Adipocyte (in vitro differentiated cells): ENCODE data around the gene GRIK4.
"Not testable (repeated sequence)": the region's sequence is repeated elsewhere in the genome, so short reads cannot be mapped to it uniquely, and the experiment has no call there.

Source experiments
- DNase-seq: peaks from one replicate; pipeline ENCODE4 v3.0.0-alpha.2; 2015; ENCODE audit warnings: low read depth
- H3K27me3 ChIP-seq: replicated peaks from 2 replicates; pipeline ENCODE4 v1.7.0; 2013; ENCODE audit warnings: mild to moderate bottlenecking, low read length, moderate library complexity; ENCODE audit not compliant: control insufficient read depth, insufficient read depth
- H3K36me3 ChIP-seq: 2 replicates; pipeline ENCODE4 v1.7.0; 2013; ENCODE audit warnings: low read length, mild to moderate bottlenecking, moderate library complexity; ENCODE audit not compliant: control insufficient read depth, insufficient read depth, severe bottlenecking
- H3K4me1 ChIP-seq: 2 replicates; pipeline ENCODE4 v1.7.0; 2013; ENCODE audit warnings: mild to moderate bottlenecking, low read length, moderate library complexity; ENCODE audit not compliant: control insufficient read depth, insufficient read depth
- H3K4me3 ChIP-seq: 2 replicates; pipeline ENCODE4 v1.7.0; 2013; ENCODE audit warnings: mild to moderate bottlenecking, low read length, moderate library complexity
- H3K9ac ChIP-seq: 2 replicates; pipeline ENCODE4 v1.7.0; 2013; ENCODE audit warnings: mild to moderate bottlenecking, low read length, moderate library complexity
- H3K9me3 ChIP-seq: 2 replicates; pipeline ENCODE4 v1.7.0; 2013; ENCODE audit warnings: mild to moderate bottlenecking, low read length, moderate library complexity; ENCODE audit not compliant: control insufficient read depth

Gene GRIK4

GRCh38 chr11:120785576-120785975 lies 274.0 kb downstream of the GRIK4 start:
- Histone ChIP-seq H3K36me3 (no peaks in the 10 kb centered on the region), H3K9ac (no peak overlapping the region), H3K4me1 (no peaks in the 10 kb centered on the region), H3K9me3 (peaks cover 2% of the 10 kb centered on the region), H3K27me3 (peaks cover 66% of the 10 kb centered on the region), H3K4me3 (no peak overlapping the region)
- no peak for DNase-seq

- Histone ChIP-seq H3K9me3 (peaks cover 9% of the 10 kb centered on the region), H3K36me3 (no peaks in the 10 kb centered on the region), H3K9ac (no peak overlapping the region), H3K27me3 (peaks cover 66% of the 10 kb centered on the region), H3K4me1 (no peaks in the 10 kb centered on the region), H3K4me3 (no peak overlapping the region)
- DNase-seq = no peak
Measured at GRCh38 chr11:120786206-120786735, 274.7 kb downstream of the GRIK4 start.

- Histone ChIP-seq H3K27me3 (peaks cover 68% of the 10 kb centered on the region), H3K9me3 (peaks cover 18% of the 10 kb centered on the region)
- H3K36me3 ChIP-seq, H3K4me3 ChIP-seq, DNase-seq, H3K4me1 ChIP-seq, H3K9ac ChIP-seq: not testable (repeated sequence)
Measured at GRCh38 chr11:120787224-120787623, 275.7 kb downstream of the GRIK4 start.

- DNase-seq = no peak
- H3K27me3 ChIP-seq = peaks cover 73% of the 10 kb centered on the region
- H3K36me3 ChIP-seq = no peaks in the 10 kb centered on the region
- H3K4me3 ChIP-seq = no peak overlapping the region
- no peaks in the 10 kb centered on the region for H3K4me1 ChIP-seq
- H3K9me3 ChIP-seq = peaks cover 26% of the 10 kb centered on the region
- no peak overlapping the region for H3K9ac ChIP-seq
Measured at GRCh38 chr11:120789391-120789790, 277.8 kb downstream of the GRIK4 start.

GRCh38 chr11:120792306-120792705 lies 280.8 kb downstream of the GRIK4 start:
- peaks cover 26% of the 10 kb centered on the region for H3K9me3 ChIP-seq
- H3K9ac ChIP-seq = no peak overlapping the region
- no peaks in the 10 kb centered on the region for H3K4me1 ChIP-seq
- H3K4me3 ChIP-seq = no peak overlapping the region
- H3K36me3 ChIP-seq = no peaks in the 10 kb centered on the region
- H3K27me3 ChIP-seq = peaks cover 78% of the 10 kb centered on the region
- DNase-seq = no peak

- Histone ChIP-seq H3K9me3 (peaks cover 26% of the 10 kb centered on the region), H3K27me3 (peaks cover 82% of the 10 kb centered on the region), H3K9ac (no peak overlapping the region), H3K4me3 (no peak overlapping the region), H3K36me3 (no peaks in the 10 kb centered on the region), H3K4me1 (no peaks in the 10 kb centered on the region)
- DNase-seq = no peak
Measured at GRCh38 chr11:120793150-120793549, 281.6 kb downstream of the GRIK4 start.

GRCh38 chr11:120793806-120794479 lies 282.4 kb downstream of the GRIK4 start:
- Histone ChIP-seq H3K4me1 (no peaks in the 10 kb centered on the region), H3K9me3 (peaks cover 26% of the 10 kb centered on the region), H3K27me3 (peaks cover 75% of the 10 kb centered on the region), H3K4me3 (no peak overlapping the region), H3K9ac (no peak overlapping the region), H3K36me3 (no peaks in the 10 kb centered on the region)
- DNase-seq = no peak

- H3K4me3 ChIP-seq = no peak overlapping the region
- peaks cover 73% of the 10 kb centered on the region for H3K27me3 ChIP-seq
- no peaks in the 10 kb centered on the region for H3K36me3 ChIP-seq
- peaks cover 26% of the 10 kb centered on the region for H3K9me3 ChIP-seq
- no peak overlapping the region for H3K9ac ChIP-seq
- DNase-seq = no peak
- no peaks in the 10 kb centered on the region for H3K4me1 ChIP-seq
Measured at GRCh38 chr11:120794748-120795147, 283.2 kb downstream of the GRIK4 start.

GRCh38 chr11:120795185-120795584 lies 283.6 kb downstream of the GRIK4 start:
- H3K9me3 ChIP-seq = peaks cover 26% of the 10 kb centered on the region
- H3K4me3 ChIP-seq = no peak overlapping the region
- H3K9ac ChIP-seq = no peak overlapping the region
- DNase-seq = no peak
- H3K36me3 ChIP-seq = no peaks in the 10 kb centered on the region
- H3K4me1 ChIP-seq = no peaks in the 10 kb centered on the region
- H3K27me3 ChIP-seq = peaks cover 71% of the 10 kb centered on the region

GRCh38 chr11:120797143-120797542 lies 285.6 kb downstream of the GRIK4 start:
- H3K27me3 ChIP-seq = peaks cover 66% of the 10 kb centered on the region
- no peak for DNase-seq
- H3K9ac ChIP-seq = no peak overlapping the region

GRCh38 chr11:120798854-120799253 lies 287.3 kb downstream of the GRIK4 start:
- no peak overlapping the region for H3K4me3 ChIP-seq
- H3K9ac ChIP-seq = no peak overlapping the region
- no peak for DNase-seq
- no peaks in the 10 kb centered on the region for H3K4me1 ChIP-seq
- no peaks in the 10 kb centered on the region for H3K36me3 ChIP-seq
- H3K27me3 ChIP-seq = peaks cover 55% of the 10 kb centered on the region
- no peaks in the 10 kb centered on the region for H3K9me3 ChIP-seq

More at GRCh38 chr11:120797143-120797542, 285.6 kb downstream of the GRIK4 start:
- Histone ChIP-seq H3K36me3 (no peaks in the 10 kb centered on the region), H3K9me3 (peaks cover 9% of the 10 kb centered on the region), H3K4me3 (no peak overlapping the region), H3K4me1 (no peaks in the 10 kb centered on the region)

GRCh38 chr11:120800206-120800605 lies 288.7 kb downstream of the GRIK4 start:
- H3K36me3 ChIP-seq = no peaks in the 10 kb centered on the region
- no peaks in the 10 kb centered on the region for H3K9me3 ChIP-seq
- H3K27me3 ChIP-seq = peaks cover 54% of the 10 kb centered on the region
- no peak overlapping the region for H3K4me3 ChIP-seq
- DNase-seq = no peak
- no peak overlapping the region for H3K9ac ChIP-seq
- H3K4me1 ChIP-seq = no peaks in the 10 kb centered on the region
